ENCODE measurements around the gene FRMD4B.
"Not testable (repeated sequence)": the region's sequence is repeated elsewhere in the genome, so short reads cannot be mapped to it uniquely, and the experiment has no call there.

FRMD4B gene

DNA sequence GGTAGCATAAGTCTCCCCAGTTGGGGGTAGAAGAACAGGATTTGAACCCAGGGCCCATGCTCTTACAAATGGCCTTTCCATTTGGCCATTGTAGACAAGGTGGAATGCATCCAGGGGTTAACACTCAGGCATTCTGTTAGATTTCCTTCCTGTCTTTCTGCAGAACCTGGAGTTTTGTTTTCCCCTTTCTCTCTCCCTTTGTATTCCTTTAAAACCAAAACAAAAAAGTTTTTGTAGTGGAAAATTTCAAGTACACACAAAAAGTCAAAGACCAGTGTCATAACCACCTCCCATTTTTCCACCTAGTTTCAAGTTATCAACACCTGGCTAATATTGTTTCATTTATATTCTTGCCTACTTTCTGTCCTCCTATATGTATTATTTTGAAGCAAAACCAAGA lies 26.0 kb downstream of the FRMD4B start:
- DNase-seq, result no peak

DNA sequence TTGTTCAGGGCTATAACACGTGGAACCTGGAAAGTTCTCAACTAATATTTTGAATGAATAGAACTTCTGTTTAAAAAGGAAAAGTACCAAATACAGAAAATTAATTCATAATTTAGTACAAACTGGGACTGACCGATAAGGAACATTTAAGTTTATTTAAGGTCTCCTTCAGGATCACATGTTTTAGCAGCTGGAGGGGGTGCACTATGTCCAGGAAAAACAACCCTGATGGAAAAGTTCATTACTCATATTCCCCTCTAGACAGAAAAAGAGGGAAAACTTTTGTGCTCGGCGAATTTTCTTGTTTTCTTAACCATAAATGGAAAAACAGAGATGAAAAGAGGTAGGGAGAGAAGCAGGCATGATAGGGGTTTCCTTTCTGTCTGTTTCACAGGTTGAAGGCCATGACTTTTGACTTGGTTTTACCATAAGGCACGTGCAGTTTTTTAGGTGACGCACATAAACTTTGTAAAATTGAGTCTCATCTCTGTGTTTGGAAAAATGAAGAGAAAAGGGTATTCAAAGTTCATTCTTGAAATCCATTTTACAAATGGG lies 26.5 kb downstream of the FRMD4B start:
- DNase-seq, result no peak

DNA sequence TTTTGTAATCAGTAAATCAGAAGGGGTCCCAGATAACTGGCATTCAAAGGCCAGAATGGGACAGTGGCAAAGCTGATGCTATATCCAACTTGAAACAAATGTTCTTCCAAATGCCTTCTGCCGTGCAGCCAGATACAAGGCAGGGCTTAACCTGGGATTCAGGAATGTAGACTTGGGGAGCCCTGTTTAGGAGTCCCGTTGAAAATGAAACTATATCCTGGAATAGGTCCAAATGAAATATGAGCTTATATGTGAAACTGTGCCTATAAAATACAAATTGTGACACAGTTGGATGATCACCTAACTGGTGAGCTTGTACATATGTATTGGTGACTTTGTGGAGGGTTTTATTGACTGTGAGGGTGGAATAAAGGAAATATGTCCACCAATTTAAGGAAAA lies 28.7 kb downstream of the FRMD4B start:
- no peak for DNase-seq

DNA sequence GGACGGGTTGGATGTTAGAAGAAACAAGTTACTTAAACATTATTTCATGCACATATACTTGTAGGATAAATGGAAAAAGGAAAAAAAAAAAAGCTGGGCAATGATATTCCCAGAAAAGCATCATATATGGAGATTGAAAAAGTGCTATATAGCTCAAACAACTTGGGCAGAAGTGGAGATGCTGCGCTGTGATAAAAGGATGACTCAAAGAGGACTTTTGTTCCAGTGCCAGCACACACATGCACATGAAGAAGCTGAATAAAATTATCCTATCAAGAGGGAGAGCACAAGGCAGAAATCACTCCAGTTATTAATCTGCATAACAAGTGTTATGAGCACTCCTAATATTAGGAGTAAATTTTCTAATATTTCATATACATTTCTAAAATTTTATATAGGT lies 30.9 kb downstream of the FRMD4B start:
- no peak for DNase-seq

DNA sequence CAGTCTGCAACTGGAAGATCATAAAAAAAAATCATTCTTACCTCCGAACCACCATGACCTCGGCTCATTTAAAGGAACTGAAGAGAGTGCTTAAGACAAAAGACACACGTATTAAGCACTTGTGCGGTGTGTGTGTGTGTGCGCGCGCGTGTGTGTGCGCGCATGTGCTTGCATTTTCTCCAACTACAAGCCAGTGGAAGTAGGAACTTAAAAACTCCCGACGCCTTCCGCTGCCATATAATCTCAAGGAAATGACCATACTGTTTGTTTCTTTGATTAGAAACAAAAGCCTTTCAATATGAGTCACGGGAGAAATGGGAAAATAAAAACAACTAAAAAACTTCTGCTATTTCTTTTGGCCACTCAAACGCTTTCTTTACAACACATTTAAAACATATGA lies 32.4 kb downstream of the FRMD4B start:
- no peak for DNase-seq

DNA sequence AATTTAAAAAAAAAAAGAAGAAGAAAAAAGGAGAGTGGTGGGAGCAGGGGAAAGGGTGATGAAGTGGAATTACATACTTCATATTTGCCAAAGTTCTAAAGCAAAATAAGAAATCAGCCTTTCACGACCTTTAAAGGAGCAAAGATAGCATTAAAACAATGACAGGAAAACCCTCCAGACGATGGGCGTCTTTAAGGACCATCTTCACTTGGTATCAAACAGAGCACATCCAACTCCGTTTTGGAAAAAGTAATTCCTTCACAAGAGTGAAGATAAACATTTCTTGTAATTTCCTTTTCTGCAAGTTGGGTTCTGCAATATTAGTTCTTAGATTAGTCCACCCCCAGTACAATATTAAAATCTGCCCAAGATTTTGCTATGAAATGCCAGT lies 32.8 kb downstream of the FRMD4B start:
- no peak for DNase-seq

DNA sequence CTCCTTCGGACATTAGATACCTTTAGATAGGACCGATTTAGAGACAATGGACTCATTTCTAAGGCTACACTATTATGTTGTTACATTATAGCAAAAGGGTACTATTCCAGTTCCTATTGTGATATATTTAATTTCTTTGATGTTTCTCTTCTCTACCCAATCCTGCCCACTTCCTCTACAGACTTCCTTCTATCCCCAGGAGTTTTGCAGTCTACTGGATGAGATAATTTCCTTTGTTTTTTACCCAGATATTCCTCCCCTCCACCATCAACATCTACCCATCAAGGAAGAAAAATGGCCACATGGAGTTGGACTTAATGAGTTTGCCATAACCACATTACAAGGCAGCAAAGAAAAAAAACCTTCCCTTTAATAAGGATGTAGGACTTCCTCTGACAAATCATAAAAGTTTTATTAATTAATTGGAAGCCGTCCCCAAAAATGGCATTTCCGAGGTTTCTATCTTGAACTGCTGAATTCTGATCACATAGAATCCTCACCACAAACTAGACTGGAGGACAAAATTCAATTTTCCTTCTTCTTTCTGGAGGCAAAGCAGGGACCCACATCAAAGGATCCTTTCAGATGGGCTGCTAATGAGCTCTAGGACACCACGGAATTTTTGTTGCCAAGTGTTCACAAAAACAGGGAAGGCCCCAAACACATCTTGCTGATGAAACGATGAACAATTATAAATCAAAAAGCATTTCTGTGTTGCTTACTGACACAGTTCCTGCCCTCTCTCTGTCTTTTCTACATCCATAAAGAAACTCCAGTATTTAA lies 33.4 kb downstream of the FRMD4B start:
- no peak for DNase-seq

DNA sequence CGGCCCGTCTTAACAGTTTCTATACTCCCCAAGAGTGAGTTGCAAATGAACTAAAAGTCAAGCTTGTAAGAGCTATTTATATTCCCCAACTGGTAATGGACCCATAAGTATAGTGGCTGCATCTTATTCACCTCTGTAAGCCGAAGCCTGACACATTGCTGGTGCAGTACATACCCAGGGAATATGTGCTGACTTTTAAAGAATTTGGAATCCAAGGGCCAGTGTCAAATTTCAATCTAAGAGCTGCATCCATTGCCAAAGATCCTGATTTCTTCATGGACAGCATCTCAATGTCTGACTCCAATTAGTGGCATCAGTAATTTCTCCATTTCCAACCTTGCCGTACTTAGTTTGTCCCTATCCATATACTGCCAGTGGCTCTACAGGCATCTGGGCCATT lies 42.0 kb downstream of the FRMD4B start:
- no peak for DNase-seq

DNA sequence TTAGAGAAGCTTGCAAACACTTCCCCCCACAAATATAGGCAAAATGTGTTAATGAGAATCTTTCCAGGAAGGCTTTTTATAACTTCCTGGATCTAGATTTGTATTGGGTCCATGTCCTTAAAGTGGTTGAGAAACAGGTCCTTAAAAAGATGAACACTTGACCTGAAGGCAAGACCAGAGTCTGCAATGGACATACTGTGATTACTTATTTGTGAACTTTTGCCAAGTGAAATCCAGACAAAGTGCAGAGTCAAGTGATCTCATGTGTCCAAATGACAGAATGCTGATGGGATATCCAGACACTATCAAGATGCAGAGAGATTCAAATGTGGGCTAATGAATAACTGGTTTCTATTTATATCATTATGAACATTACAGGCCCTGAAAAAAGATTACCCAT lies 43.8 kb downstream of the FRMD4B start:
- DNase-seq, result no peak

DNA sequence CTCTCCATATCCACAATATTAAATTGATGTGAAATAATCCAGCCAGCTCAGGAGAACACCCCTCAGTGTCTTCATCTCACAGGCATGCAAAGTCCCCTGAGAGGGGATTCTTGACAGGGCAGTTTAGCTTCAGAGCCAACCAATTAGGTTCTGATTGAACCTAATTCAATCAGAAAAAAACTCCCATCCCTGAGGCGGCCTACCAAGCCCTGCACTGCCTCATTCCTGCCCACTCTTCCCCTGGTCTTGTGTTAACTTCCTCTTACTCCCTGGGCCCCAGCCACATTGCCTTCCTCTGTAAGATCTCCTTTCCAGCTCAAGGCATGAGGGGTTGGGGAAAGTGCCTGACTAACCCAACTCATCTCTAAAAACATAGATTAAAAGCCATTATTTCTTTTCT lies 46.1 kb downstream of the FRMD4B start:
- DNase-seq, result no peak

DNA sequence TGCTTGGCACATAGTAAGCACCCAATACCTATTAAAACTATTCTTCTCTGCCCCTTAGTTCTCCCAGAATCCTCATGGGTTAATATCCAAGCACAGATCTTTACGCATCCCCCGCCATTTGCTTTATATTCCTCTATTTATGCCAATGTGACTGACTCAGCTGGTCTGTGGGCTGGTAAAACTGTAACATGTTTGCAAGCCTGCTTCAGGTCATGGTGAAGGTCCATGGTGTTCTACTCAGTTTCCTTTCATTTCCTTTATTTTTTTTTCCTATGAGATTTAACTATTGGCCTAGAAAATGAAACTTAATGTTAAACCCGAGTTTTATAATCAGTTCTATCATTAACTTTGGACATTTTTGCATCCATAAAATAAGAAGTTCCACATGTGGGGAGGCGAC lies 47.0 kb downstream of the FRMD4B start:
- DNase-seq, result no peak

DNA sequence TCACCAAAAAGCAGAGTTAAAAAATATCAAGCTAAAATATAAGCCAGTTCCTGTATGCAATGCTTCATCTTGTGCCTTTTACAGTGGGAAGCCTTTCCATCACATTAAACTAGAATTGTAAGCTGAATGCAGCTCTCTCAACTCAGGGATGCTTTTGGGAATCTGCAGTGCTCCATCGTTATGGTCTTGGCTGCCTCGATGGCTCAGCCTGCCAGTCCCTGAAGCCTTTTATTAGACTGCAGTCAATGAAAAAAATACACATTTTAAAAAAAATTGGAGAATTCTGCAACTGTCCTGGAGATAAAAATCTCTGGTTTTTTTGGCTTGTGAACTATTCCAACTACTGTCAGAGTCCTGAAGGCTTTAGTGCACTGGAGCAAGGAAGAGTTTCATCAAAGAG lies 53.0 kb downstream of the FRMD4B start:
- DNase-seq, result no peak

DNA sequence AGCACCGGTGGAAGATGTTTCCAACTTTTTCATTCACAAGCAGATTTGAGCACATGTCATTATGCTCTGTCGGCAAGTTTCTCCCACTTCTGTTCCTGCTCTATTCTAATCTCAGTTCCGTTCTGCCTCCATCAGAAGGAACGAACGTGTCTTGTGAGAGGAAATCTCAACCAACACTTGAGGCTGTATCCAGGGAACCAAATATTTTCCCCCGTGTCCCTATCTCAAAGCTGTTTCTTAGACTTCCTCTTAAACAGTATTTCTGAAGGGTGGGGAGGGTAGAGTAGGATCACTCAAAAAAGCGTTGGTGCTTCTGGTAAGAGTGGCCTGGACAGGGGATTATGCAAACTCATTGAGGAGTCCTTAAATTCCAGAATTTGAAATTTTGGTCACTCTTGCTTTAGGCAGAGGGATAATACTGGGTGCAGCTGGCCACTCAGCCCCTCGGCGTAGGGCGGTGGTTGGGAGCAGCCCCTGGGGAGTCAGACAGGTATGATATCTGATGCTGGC lies 54.9 kb downstream of the FRMD4B start:
- no peak for DNase-seq

DNA sequence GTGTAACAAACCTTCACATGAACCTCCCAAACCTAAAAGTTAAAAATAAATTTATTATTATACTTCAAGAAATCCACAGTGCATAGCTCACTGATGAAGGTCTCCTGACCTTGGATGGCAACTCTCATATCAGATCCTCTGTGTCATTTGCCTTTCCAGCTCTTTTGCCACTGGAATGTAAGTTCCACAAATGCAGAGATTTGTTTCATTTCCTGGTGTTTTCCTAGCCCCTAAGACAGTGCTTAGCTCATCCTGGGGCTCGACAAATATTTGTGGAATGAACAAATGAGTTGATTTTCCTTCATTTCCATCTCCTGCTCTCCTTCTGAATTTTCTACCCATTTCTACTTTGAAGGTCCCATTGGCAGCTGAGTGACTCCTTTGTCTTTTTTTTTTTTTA lies 56.0 kb downstream of the FRMD4B start:
- no peak for DNase-seq

DNA sequence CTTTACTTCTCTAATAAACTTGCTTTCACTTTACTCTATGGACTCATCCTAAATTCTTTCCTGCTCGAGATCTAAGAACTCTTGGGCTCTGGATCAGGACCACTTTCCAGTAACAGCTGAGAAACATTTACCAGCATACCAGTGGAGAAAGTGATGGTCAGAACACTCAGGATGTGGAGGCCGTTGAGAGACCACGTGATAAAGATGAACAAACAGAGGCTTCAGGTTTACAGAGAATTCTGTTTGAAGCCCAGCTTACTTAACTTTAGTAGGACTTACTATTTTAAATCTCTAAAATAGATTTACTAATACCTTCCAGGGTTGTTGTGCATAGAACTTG lies 57.0 kb downstream of the FRMD4B start:
- no peak for DNase-seq

DNA sequence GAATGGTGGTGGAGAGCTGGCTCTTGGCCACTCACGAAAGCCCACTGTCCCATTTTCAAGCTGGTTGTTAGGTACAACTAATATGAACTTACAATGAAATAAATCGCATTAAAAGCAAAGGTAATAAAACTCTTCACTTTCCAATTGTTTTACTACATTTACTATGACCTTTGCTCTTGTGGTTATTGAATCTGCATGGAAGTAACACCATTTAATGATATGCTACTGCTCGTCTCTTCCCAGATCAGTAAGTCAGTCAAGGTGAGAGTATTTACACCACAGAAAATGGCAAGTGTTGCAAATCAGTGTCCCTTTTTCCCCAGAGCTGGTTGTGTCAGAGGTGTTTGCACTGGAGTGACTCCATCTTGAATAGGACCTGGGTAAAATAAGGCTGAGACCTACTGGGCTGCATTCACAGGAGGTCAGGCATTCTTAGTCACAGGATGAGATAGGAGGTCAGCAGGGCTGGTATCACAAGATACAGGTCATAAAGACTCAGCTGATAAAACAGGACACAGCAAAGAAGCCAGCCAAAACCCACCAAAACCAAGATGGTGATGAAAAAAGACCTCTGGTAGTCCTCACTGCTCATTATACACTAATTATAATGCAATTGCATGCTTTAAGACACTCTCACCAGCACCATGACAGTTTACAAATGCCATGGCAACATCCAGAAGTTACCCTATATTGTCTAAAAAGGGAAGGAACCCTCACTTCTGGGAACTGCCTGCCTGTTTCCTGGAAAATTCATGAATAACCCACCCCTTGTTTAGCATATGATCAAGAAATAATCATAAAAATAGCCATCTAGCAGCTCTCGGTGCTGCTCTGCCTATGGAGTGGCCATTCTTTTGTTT lies 57.6 kb downstream of the FRMD4B start:
- no peak for DNase-seq

DNA sequence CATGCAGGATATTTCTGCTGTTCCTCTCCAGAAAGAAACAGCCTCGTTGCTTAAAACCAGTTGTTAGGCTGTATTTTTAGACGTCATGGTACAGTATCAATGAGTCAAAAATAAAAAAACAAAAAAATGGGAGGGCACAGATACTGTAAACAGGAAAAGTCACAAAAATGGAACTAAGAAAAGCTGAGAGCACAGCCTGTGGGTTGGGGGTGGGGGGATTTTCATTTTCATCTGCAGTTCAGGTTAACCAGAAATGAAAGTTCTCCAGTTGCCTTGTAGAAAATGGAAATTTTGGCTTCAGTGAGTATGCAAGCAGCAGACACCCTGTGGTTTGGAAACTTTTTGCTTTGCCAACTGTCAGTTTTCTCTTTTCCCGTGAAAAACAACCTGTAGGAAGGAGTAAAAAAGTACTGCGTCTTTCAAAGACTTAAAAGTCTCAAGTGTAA lies 59.0 kb downstream of the FRMD4B start:
- DNase-seq, result no peak

DNA sequence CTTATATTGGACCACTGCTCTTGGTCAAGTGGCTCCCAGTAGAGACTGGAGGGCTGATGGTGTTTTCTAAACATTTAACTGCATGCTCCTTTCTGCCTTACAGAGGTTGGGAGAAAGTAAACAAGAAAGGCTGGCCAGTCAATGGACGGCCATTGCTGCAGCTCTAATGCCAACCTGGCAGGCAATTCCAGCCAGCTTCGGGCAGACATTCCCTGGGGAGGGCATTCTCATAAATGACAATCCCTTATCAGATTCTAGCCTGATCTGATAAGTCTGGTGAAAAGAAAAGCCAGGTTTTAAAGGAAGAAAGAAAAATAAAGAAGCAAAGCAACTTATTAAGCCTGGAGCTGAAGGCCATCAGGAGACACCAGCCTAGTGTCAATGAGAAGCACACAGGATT lies 60.7 kb downstream of the FRMD4B start:
- DNase-seq, result no peak

DNA sequence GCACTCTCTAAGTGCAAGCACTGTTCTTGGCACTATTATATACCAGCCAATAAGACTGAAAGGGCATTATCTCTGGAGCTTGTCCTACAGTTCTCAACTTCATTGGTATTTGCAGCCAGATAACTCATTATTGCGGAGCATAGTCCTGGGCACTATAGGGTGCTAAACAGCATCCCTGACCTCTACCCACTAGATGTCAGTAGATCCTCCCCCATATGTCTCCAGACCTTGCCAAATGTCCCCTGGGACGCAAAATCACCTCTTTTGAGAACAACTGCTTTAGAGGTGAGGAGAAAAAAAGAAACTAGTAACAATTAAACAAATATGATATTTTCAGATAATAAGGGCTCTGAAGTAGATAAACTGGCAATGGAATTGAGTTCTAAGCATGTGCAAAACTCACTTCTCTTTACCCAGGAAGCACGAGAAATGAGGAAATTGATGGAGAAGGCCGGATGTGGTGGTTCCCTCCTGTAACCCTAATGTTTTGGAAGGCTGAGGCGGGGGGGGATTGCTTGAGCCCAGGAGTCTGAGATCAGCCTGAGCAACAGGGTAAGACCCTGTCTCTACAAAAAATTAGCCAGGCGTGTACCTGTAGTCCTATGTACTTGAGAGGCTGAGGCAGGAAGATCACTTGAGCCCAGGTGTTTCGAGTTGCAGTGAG lies 61.4 kb downstream of the FRMD4B start:
- no peak for DNase-seq

DNA sequence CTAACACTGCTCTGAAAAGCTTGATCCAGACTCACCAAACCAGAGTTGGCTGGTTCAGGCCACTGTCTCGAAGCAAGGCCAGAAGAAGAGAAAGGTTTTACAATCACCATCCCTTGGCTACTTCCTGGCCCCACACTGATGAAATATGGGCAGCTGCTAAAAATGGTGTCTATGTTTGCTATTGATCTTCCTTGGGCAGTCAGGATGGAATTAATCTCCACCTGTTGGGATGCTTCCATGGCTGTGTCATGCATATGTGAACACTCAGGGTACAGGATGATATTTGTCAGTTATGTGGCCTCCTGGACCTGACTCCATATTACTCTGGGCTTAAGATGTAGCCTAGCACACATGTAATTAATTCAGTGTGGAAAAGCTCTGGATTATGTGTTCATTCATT lies 61.9 kb downstream of the FRMD4B start:
- DNase-seq, result no peak

DNA sequence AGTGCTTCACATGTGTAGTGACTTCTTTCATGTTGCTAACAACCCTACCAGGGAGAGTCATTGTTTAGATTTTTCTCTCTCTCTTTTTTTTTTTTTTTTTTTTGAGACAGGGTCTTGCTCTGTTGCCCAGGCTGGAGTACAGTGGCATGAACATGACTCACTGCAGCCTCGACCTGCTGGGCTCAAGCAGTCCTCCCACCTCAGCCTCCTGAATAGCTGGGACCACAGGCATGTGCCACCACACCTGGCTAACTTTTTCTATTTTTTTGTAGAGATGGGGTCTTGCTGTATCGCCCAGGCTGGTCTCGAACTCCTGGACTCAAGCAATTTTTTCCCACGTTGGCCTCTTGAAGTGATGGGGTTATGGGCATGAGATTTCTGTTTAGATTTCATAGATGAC lies 63.4 kb downstream of the FRMD4B start:
- DNase-seq, result not testable (repeated sequence)

DNA sequence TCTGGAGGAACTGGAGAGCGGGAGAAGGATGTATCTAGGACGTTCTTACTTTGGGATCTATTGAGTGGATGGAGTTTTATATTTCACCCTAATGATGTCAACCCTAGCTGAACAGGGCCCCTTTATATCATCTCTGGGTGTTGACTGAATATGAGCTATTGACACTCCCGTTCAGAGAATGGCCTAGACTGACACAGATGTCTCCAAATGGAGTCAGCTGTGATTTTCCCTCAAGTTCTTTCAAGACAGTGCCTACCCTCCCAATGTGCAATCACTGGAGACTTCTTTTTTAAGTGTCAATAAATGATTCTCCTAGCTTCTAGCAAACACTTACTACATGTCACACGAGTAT lies 63.8 kb downstream of the FRMD4B start:
- DNase-seq, result no peak

Data from T-helper 9 cell (primary cell).